ENCODE data around the gene RGS1.

RGS1 gene

GRCh38 chr1:192576190-192577144 is 894 bp downstream of the RGS1 start:
- H3K27me3 ChIP-seq (replicated peaks; ENCODE audit: control insufficient read depth, insufficient read depth, low read length): no peaks in the 10 kb centered on the region
- no peak for DNase-seq (ENCODE audit: extremely low read depth, insufficient read length)
- peak overlapping the region; percentile 70 for H3K4me3 ChIP-seq (replicated peaks; ENCODE audit: low read depth, low read length)
- TF ChIP-seq CTCF (IDR thresholded peaks at IDR 0.05; ENCODE audit: insufficient read depth, low read length, poor library complexity, severe bottlenecking): no peak
- H3K36me3 ChIP-seq (ENCODE audit: control insufficient read depth, insufficient read depth, low read length): no peaks in the 10 kb centered on the region

GRCh38 chr1:192577145-192578140 is 1.9 kb downstream of the RGS1 start:
- DNase-seq (ENCODE audit: extremely low read depth, insufficient read length): no peak
- no peak for TF ChIP-seq CTCF (IDR thresholded peaks at IDR 0.05; ENCODE audit: insufficient read depth, low read length, poor library complexity, severe bottlenecking)
- Histone ChIP-seq H3K27me3 (replicated peaks; ENCODE audit: control insufficient read depth, insufficient read depth, low read length) (no peaks in the 10 kb centered on the region), H3K36me3 (ENCODE audit: control insufficient read depth, insufficient read depth, low read length) (no peaks in the 10 kb centered on the region), H3K4me3 (replicated peaks; ENCODE audit: low read depth, low read length) (peak overlapping the region; percentile 70)

GRCh38 chr1:192578144-192578909 is 2.8 kb downstream of the RGS1 start:
- H3K36me3 ChIP-seq (ENCODE audit: control insufficient read depth, insufficient read depth, low read length): no peaks in the 10 kb centered on the region
- TF ChIP-seq CTCF (IDR thresholded peaks at IDR 0.05; ENCODE audit: insufficient read depth, low read length, poor library complexity, severe bottlenecking): no peak
- no peak for DNase-seq (ENCODE audit: extremely low read depth, insufficient read length)
- peak overlapping the region; percentile 70 for H3K4me3 ChIP-seq (replicated peaks; ENCODE audit: low read depth, low read length)
- H3K27me3 ChIP-seq (replicated peaks; ENCODE audit: control insufficient read depth, insufficient read depth, low read length): no peaks in the 10 kb centered on the region

GRCh38 chr1:192579010-192579738 is 3.6 kb downstream of the RGS1 start:
- Histone ChIP-seq H3K27me3 (replicated peaks; ENCODE audit: control insufficient read depth, insufficient read depth, low read length) (no peaks in the 10 kb centered on the region), H3K4me3 (replicated peaks; ENCODE audit: low read depth, low read length) (peak overlapping the region; percentile 70), H3K36me3 (ENCODE audit: control insufficient read depth, insufficient read depth, low read length) (no peaks in the 10 kb centered on the region)
- TF ChIP-seq CTCF (IDR thresholded peaks at IDR 0.05; ENCODE audit: insufficient read depth, low read length, poor library complexity, severe bottlenecking): no peak
- DNase-seq (ENCODE audit: extremely low read depth, insufficient read length): no peak

All from GM06990 (cell line).